ENCODE measurements around the gene TTC23. TPM values are rescaled to one million over a fixed set of nuclear protein-coding genes. Genes with fewer than 3 reads are reported as not detected.

The TTC23 gene
- total RNA-seq, 8 experiments from 2014 or later: 9.5 to 46.0 (median 20.8) TPM

- peaks cover 0 to 6% of the 10 kb centered on the region in 2 donors for H3K4me1 ChIP-seq (replicated peaks in 1 of 2)
- WGBS, 10 experiments: 79 to 100% (median 83%) methylated on average over 1 to 4 of the region's 4 CpGs; no CpG with 5 or more reads in 3 of the 10 experiments
- no peak overlapping the region for H3K4me3 ChIP-seq
- in situ Hi-C loops (cut with MboI; ENCODE audit: low pct_unique_long_range_greater_than_20kb in 2 of 9, low sequenced_read_pairs in 9 of 9, unreplicated experiment in 9 of 9): no loop called here
- ATAC-seq (replicated peaks in 6 of 8): peak in 2 of 8 experiments; percentile 40 to 42
- no peak overlapping the region for H3K27ac ChIP-seq
Measured at GRCh38 chr15:99135194-99135593, 114.2 kb downstream of the TTC23 start.

- Histone ChIP-seq H3K4me3 (no peak overlapping the region), H3K4me1 (replicated peaks in 1 of 2) (peaks cover 0 to 6% of the 10 kb centered on the region in 2 donors), H3K27ac (no peak overlapping the region)
- in situ Hi-C loops (cut with MboI; ENCODE audit: low pct_unique_long_range_greater_than_20kb in 2 of 9, low sequenced_read_pairs in 9 of 9, unreplicated experiment in 9 of 9): no loop called here
- ATAC-seq (replicated peaks in 6 of 8): no peak
- WGBS, 10 experiments: 60 to 100% (median 86%) methylated on average over 1 to 6 of the region's 11 CpGs; no CpG with 5 or more reads in 2 of the 10 experiments
Measured at GRCh38 chr15:99134317-99134821, 115.0 kb downstream of the TTC23 start.

- in situ Hi-C loops (cut with MboI; ENCODE audit: low pct_unique_long_range_greater_than_20kb in 2 of 9, low sequenced_read_pairs in 9 of 9, unreplicated experiment in 9 of 9): no loop called here
- H3K4me1 ChIP-seq (replicated peaks in 1 of 2): peaks cover 0 to 6% of the 10 kb centered on the region in 2 donors
- no peak for ATAC-seq (replicated peaks in 6 of 8)
- H3K4me3 ChIP-seq: no peak overlapping the region
- WGBS, 10 experiments: 76 to 100% (median 91%) methylated on average over 1 to 16 of the region's 18 CpGs
- no peak overlapping the region for H3K27ac ChIP-seq
Measured at GRCh38 chr15:99132634-99133287, 116.6 kb downstream of the TTC23 start.

GRCh38 chr15:99132122-99132521 is 117.3 kb downstream of the TTC23 start:
- H3K27ac ChIP-seq: no peak overlapping the region
- no peak overlapping the region for H3K4me3 ChIP-seq
- in situ Hi-C loops (cut with MboI; ENCODE audit: low pct_unique_long_range_greater_than_20kb in 2 of 9, low sequenced_read_pairs in 9 of 9, unreplicated experiment in 9 of 9): no loop called here
- H3K4me1 ChIP-seq (replicated peaks in 1 of 2): peaks cover 0 to 6% of the 10 kb centered on the region in 2 donors
- peak in 1 of 8 experiments; percentile 37 for ATAC-seq (replicated peaks in 6 of 8)
- WGBS, 10 experiments: 90 to 93% (median 93%) methylated on average over 2 to 3 of the region's 4 CpGs; no CpG with 5 or more reads in 7 of the 10 experiments

GRCh38 chr15:99131441-99132023 is 117.8 kb downstream of the TTC23 start:
- in situ Hi-C loops (cut with MboI; ENCODE audit: low pct_unique_long_range_greater_than_20kb in 2 of 9, low sequenced_read_pairs in 9 of 9, unreplicated experiment in 9 of 9): no loop called here
- Histone ChIP-seq H3K27ac (no peak overlapping the region), H3K4me3 (no peak overlapping the region), H3K4me1 (replicated peaks in 1 of 2) (peaks cover 0 to 6% of the 10 kb centered on the region in 2 donors)
- WGBS, 10 experiments: 93 to 100% (median 96%) methylated on average over 1 to 21 of the region's 25 CpGs; no CpG with 5 or more reads in 6 of the 10 experiments
- ATAC-seq (replicated peaks in 6 of 8): no peak

- in situ Hi-C loops (cut with MboI; ENCODE audit: low pct_unique_long_range_greater_than_20kb in 2 of 9, low sequenced_read_pairs in 9 of 9, unreplicated experiment in 9 of 9): no loop called here
- H3K4me1 ChIP-seq (replicated peaks in 1 of 2): peaks cover 0 to 12% of the 10 kb centered on the region in 2 donors
- no peak overlapping the region for H3K4me3 ChIP-seq
- 89 to 100% (median 95%) methylated on average over 3 to 16 of the region's 30 CpGs; no CpG with 5 or more reads in 4 of the 10 experiments for WGBS, 10 experiments
- no peak for ATAC-seq (replicated peaks in 6 of 8)
- H3K27ac ChIP-seq: no peak overlapping the region
Measured at GRCh38 chr15:99130765-99131440, 118.5 kb downstream of the TTC23 start.

GRCh38 chr15:99130314-99130713 is 119.1 kb downstream of the TTC23 start:
- Histone ChIP-seq H3K4me1 (replicated peaks in 1 of 2) (peaks cover 0 to 16% of the 10 kb centered on the region in 2 donors), H3K4me3 (no peak overlapping the region), H3K27ac (no peak overlapping the region)
- in situ Hi-C loops (cut with MboI; ENCODE audit: low pct_unique_long_range_greater_than_20kb in 2 of 9, low sequenced_read_pairs in 9 of 9, unreplicated experiment in 9 of 9): no loop called here
- 73 to 100% (median 89%) methylated on average over 1 to 13 of the region's 13 CpGs; no CpG with 5 or more reads in 1 of the 10 experiments for WGBS, 10 experiments
- no peak for ATAC-seq (replicated peaks in 6 of 8)

- Histone ChIP-seq H3K27ac (no peak overlapping the region), H3K4me1 (replicated peaks in 1 of 2) (peaks cover 0 to 12% of the 10 kb centered on the region in 2 donors), H3K4me3 (no peak overlapping the region)
- WGBS, 10 experiments: 75 to 97% (median 88%) methylated on average over 4 to 16 of the region's 16 CpGs
- in situ Hi-C loops (cut with MboI; ENCODE audit: low pct_unique_long_range_greater_than_20kb in 2 of 9, low sequenced_read_pairs in 9 of 9, unreplicated experiment in 9 of 9): no loop called here
- no peak for ATAC-seq (replicated peaks in 6 of 8)
Measured at GRCh38 chr15:99129644-99130043, 119.7 kb downstream of the TTC23 start.

- no peak for ATAC-seq (replicated peaks in 6 of 8)
- H3K4me3 ChIP-seq: no peak overlapping the region
- 93 to 100% (median 96%) methylated on average over 1 to 5 of the region's 6 CpGs; no CpG with 5 or more reads in 7 of the 10 experiments for WGBS, 10 experiments
- in situ Hi-C loops (cut with MboI; ENCODE audit: low pct_unique_long_range_greater_than_20kb in 2 of 9, low sequenced_read_pairs in 9 of 9, unreplicated experiment in 9 of 9): no loop called here
- H3K27ac ChIP-seq: no peak overlapping the region
- H3K4me1 ChIP-seq (replicated peaks in 1 of 2): peaks cover 10 to 21% of the 10 kb centered on the region in 2 donors
Measured at GRCh38 chr15:99128411-99128810, 121.0 kb downstream of the TTC23 start.

GRCh38 chr15:99127773-99128172 is 121.6 kb downstream of the TTC23 start:
- no peak overlapping the region for H3K27ac ChIP-seq

GRCh38 chr15:99126930-99127329 is 122.5 kb downstream of the TTC23 start:
- WGBS, 10 experiments: 92 to 100% (median 94%) methylated on average over 1 to 3 of the region's 3 CpGs; no CpG with 5 or more reads in 4 of the 10 experiments
- in situ Hi-C loops (cut with MboI; ENCODE audit: low pct_unique_long_range_greater_than_20kb in 2 of 9, low sequenced_read_pairs in 9 of 9, unreplicated experiment in 9 of 9): no loop called here
- Histone ChIP-seq H3K27ac (no peak overlapping the region), H3K4me1 (replicated peaks in 1 of 2) (peaks cover 13 to 22% of the 10 kb centered on the region in 2 donors), H3K4me3 (no peak overlapping the region)
- no peak for ATAC-seq (replicated peaks in 6 of 8)

More at GRCh38 chr15:99127773-99128172, 121.6 kb downstream of the TTC23 start:
- Histone ChIP-seq H3K4me1 (replicated peaks in 1 of 2) (peaks cover 13 to 24% of the 10 kb centered on the region in 2 donors), H3K4me3 (no peak overlapping the region)
- in situ Hi-C loops (cut with MboI; ENCODE audit: low pct_unique_long_range_greater_than_20kb in 2 of 9, low sequenced_read_pairs in 9 of 9, unreplicated experiment in 9 of 9): no loop called here
- 83 to 100% (median 95%) methylated on average over 1 to 3 of the region's 3 CpGs; no CpG with 5 or more reads in 3 of the 10 experiments for WGBS, 10 experiments
- no peak for ATAC-seq (replicated peaks in 6 of 8)

GRCh38 chr15:99126131-99126588 is 123.2 kb downstream of the TTC23 start:
- Histone ChIP-seq H3K27ac (no peak overlapping the region), H3K4me3 (no peak overlapping the region), H3K4me1 (replicated peaks in 1 of 2) (peaks cover 15 to 22% of the 10 kb centered on the region in 2 donors)
- peak in 1 of 8 experiments; percentile 6 for ATAC-seq (replicated peaks in 6 of 8)
- in situ Hi-C loops (cut with MboI; ENCODE audit: low pct_unique_long_range_greater_than_20kb in 2 of 9, low sequenced_read_pairs in 9 of 9, unreplicated experiment in 9 of 9): no loop called here
- WGBS, 10 experiments: 86 to 100% (median 100%) methylated on average over 1 to 4 of the region's 7 CpGs; no CpG with 5 or more reads in 6 of the 10 experiments
